Hematopoietic multipotent progenitor cell treated with erythropoietin and hydrocortisone succinate and interleukin-3 and kit ligand, for 15 days (in vitro differentiated cells): ENCODE data around the gene ARMS2.

Experiments used
- DNase-seq: peaks from one replicate; pipeline ENCODE4 v3.0.0-alpha.2; 2015; ENCODE audit warnings: low spot score

ARMS2 gene

DNA sequence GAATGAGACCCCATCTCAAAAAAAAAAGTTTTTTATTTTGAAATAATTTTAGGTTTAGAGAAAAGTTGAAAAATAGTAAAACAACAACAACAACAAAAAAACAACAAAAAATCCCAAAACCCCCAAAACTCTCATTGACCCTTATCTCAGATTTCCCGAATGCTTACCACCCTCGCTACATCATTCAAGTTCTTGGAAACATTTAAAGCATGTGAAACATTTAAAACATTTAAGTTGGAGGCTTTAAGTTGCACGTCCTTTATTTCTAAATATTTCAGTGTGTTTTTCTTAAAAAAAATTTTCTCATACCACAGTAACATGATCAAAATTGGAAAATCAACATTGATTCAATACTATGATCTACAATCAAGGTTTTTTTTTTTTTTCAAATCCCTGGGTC lies 382 bp upstream of the ARMS2 start:
- DNase-seq = no peak

DNA sequence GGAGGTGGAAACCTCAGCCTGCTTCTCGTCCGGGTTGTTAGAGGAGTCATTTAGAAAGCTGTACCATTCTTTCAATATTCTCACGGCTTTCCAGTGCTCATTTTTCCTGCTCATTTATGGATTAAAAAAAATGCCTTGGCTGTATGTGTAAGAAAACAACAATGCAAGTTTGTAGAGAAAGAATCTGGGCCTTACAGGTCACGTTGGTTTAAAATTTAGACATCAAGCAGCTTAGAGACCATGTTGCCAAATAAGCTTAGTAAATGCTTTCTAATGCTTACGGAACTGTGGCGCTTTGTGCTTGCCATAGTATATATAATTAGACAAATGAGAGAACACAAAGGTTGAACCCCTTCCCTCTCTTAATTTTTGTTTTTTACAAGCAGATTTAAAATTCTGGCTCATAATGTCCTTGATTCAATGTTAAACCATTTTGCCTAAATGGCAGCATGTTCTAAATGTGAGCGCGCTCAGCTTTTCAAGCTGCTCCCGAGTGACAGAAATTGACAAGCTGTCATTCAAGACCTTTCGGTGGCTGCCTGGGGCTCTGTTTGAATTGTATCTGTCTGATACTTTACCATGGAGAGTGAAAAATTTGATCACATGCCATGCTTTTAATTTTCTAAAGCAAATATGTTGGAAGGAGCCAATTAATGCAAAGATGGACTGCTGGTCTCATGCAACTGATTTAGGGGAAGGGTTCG lies 1.1 kb downstream of the ARMS2 start:
- no peak for DNase-seq

- DNase-seq = no peak
Measured at GRCh38 chr10:122457934-122458333, 3.5 kb downstream of the ARMS2 start.

GRCh38 chr10:122458693-122459092 lies 4.2 kb downstream of the ARMS2 start:
- no peak for DNase-seq

GRCh38 chr10:122459561-122460273 lies 5.3 kb downstream of the ARMS2 start:
- no peak for DNase-seq

GRCh38 chr10:122460891-122461293 lies 6.4 kb downstream of the ARMS2 start:
- no peak for DNase-seq

- DNase-seq = no peak
Measured at GRCh38 chr10:122461367-122461728, 6.9 kb downstream of the ARMS2 start, which contains the start of gene HTRA1. Gene HTRA1 (plus strand): TSS chr10:122461553. CDS start chr10:122461653, 100 bp downstream.

GRCh38 chr10:122461729-122462532 lies 7.5 kb downstream of the ARMS2 start:
- no peak for DNase-seq

DNA sequence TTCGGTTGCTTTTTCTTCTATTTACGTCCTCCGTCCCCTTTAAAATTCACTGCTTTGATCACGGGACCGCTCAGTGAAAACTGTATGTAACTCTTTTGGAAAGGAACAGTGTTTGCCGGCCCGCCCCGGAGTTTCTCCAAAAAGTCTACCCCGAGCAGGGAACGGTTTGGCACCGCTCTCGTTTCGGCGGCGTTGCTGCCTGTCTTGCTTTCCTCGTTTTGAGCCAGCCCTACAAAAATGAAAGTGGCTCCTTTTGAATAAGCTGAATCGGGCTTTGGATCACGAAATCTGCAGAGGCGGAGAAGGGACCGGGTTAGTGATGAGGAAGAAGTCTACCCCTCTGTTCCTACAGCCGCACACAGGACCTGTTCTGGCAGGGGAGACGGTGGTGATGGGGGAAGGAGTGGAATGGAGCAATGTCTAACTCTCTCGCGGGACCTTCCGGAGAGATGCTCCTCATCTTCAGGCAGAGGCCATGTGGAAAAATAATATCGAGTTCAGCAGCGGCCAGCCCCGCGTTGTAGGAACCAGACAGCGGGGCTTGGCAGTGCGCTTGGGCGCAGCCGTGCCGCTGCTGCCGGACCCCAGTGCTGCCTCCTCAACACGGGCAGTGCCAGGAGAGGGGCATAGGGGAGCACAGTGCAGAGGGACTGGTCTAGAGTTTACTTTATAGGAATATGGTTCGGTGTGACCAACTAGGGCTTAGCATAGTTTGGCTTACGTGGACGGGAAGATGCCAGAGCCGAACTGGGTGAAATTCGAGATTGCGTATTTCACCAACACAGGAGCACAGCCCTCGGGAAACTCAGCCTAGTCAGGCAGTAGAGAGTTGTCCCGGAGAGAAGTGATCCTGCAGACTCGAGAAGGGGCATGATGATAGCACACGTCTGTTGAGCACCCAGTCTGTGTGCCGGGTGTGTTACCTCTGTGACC lies 8.3 kb downstream of the ARMS2 start:
- no peak for DNase-seq

DNA sequence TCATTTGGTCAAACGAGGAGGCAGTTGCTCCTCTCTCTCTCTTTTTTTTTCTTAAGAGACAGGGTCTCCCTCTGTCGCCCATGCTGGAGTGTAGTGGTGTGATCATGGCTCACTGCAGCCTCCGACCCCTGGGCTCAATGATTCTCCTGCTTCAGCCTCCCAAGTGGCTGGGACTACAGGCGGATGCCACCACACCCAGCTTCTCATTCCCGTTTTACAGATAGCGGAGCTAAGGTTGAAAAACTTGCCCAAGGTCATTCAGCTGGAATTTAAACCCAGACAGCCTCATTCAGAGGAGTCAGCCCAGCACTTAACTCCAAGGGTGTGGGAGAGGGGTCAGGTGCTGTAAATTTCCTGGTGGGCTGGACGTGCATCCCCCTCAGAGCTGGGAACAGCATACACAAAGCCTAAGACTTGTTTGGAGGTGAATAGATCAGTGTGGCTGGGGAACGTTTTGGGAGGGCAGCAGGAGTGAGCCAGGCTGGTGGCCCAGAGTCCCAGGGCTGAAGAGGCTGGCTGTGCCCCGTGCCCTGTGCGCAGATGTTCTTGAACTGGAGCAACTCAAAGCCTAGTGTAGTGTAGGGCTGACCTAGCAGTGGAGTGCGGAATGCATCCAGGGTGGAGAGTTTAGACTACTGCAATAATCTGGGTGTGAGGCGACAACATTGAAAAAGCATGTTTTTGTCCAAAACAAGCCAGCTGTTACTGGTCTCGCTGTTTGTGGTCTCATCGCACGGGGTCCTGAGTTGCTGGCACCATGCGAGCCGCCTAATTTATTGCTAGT lies 9.2 kb downstream of the ARMS2 start:
- no peak for DNase-seq

- DNase-seq = no peak
Measured at GRCh38 chr10:122464250-122464510, 9.7 kb downstream of the ARMS2 start.

GRCh38 chr10:122464586-122464985 lies 10.1 kb downstream of the ARMS2 start:
- no peak for DNase-seq

- DNase-seq = no peak
Measured at GRCh38 chr10:122465401-122466040, 11.1 kb downstream of the ARMS2 start.

DNA sequence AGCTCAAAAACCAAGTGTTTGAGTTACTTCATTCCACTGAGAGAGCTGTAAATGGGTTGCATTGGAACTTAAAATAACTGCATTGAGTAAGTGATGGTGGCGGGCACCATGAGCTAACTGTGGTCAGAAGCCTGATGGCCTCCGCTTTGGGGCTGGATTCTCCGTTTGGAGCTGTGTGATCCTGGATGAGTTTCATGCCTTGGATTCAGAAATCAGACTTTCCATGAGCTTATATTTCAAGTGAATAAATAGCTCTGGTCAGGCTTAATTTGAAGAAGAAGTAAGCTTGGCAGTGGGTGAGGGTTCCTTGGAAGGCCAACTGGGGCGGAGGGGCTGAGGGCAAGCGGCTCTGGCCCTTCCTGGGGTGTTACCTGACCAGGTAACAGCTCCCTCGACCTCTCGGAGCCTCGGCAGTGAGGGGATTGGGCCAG lies 12.5 kb downstream of the ARMS2 start:
- no peak for DNase-seq

DNA sequence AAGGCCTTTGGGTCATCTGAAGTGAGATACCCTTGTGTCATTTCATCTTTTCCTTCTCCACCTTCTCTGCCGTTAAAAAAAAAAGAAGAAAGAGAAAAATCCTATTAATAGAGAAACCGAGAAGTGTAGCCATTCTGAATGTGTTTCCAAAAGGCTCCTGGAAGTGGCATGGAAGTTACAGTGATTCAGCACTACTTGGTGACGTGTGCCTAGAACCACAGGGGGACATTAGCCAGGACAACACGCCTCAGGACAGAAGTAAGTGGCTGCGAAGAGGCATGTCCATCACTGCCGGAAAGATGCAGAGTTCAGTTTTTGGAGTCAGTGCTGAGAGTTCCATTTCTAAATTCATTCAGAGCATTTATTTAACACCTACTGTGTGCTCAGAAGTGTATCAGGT lies 13.2 kb downstream of the ARMS2 start:
- DNase-seq = no peak

GRCh38 chr10:122468307-122468925 lies 14.0 kb downstream of the ARMS2 start:
- DNase-seq = no peak

DNA sequence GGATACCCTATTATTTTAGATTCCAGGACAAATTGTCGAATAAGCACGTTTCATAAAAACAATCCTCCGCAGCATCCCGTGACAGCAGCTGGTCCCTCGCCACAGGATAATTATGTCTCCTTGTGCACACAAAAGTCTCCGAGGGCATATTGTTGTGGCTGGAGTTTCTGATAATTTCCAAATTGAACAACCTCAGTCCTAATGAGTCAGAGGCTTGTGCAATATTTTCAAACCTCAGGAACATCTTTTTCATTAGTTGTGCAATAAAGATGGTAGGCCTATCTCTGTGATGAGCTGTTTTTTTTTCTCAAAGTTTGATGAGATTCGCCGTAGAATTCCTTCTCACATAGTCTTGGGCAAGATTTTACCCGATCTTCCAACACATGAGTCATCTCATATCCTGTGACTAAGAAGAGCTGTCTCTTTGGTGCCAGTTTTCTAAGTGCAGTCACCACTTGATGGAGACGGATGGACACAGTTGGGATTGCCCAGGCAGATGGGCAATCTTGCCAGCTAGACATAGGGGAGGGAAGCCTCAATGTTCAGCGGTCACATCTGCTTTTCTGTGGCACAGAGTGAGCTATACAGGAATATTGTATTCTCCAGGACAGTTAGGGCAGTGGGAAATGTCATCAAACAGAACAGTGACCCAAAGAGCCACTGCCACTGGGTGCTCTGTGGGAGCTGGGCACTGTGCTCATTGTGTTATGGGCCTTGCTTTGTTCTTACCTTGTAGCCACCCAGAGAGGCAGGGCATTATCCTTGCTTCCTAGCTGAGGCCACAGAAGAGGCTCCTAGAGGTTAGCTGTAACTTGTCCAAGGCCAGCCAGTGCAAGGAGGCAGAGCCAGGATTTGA lies 14.7 kb downstream of the ARMS2 start:
- DNase-seq = no peak

DNA sequence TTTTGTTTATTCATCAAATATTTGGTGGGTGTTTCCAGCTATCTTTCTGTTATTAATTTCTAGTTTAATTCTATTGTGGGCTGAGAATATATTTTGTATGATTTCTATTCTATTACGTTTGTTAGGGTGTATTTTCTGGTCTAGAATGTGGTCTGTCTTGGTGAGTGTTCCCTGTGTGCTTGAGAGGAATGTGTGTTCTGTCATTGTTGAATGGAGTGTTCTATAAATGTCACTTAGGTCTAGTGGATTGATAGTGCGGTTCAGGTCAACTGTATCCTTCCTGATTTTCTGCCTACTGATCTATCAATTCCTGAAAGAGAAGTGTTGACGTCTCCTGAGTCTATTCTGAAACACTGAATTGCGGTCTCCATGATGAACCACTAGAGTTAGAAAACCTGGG lies 15.4 kb downstream of the ARMS2 start:
- DNase-seq = no peak

GRCh38 chr10:122471531-122472177 lies 17.2 kb downstream of the ARMS2 start:
- no peak for DNase-seq
